ENCODE data around the gene ANKRD33B. TPM values are rescaled to one million over a fixed set of nuclear protein-coding genes. Genes with fewer than 3 reads are reported as not detected.

The ANKRD33B gene
- total RNA-seq, 1 donor from 2014 or later: 4.0 TPM

DNA sequence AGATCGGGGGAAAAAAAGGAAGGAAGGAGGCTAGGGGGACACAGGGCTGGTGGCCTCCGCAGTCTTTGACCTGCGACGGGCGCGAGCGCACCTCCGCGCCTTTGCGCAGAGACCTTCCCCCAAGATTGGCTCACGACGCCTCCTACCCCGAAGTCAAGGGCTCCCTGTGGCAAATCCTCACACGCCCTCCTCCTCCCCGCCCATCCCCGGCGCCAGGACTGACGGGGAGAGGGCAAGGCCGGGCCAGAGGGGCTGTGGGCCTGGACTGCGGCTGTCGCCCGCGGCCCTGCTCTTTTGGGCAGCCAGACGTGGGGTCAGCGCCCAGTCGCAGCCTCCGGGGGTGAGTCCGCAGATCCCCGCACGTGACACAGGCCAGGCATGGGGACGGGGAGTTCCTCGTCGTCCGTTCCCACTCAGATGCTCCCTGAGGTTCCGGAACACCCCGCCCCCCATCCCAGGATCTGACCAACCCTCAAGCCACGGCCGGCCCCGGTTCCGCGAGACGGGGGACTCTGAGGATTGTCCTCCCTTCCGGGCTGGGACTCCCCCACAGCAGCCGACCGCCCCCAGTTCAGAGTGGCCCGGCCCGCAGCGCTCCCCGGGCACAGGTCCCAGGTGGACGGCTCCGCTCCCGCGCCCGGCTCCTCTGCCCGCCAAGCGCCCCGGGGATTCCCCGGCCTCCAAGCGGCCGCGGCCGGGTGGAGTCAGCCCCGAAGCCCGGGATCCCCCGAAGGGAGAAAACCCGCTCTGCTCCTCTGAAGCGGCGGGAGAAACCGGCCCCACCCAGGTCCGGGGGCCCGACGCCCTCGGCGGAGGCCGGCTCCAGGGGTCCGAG lies 543 bp upstream of the ANKRD33B start:
- DNase-seq (ENCODE audit: low spot score): no peak
- TF ChIP-seq, protein P1, sequence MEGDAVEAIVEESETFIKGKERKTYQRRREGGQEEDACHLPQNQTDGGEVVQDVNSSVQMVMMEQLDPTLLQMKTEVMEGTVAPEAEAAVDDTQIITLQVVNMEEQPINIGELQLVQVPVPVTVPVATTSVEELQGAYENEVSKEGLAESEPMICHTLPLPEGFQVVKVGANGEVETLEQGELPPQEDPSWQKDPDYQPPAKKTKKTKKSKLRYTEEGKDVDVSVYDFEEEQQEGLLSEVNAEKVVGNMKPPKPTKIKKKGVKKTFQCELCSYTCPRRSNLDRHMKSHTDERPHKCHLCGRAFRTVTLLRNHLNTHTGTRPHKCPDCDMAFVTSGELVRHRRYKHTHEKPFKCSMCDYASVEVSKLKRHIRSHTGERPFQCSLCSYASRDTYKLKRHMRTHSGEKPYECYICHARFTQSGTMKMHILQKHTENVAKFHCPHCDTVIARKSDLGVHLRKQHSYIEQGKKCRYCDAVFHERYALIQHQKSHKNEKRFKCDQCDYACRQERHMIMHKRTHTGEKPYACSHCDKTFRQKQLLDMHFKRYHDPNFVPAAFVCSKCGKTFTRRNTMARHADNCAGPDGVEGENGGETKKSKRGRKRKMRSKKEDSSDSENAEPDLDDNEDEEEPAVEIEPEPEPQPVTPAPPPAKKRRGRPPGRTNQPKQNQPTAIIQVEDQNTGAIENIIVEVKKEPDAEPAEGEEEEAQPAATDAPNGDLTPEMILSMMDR (IDR thresholded peaks at IDR 0.05): no peak
- H3K36me3 Mint-ChIP-seq (ENCODE audit: low read depth): no peaks in the 10 kb centered on the region
- H3K4me3 Mint-ChIP-seq (ENCODE audit: unreplicated experiment): peak overlapping the region; percentile 65
- no peaks in the 10 kb centered on the region for H3K9me3 Mint-ChIP-seq (ENCODE audit: low read depth)
- H3K27ac Mint-ChIP-seq (ENCODE audit: unreplicated experiment): no peak overlapping the region
- H3K27me3 Mint-ChIP-seq (ENCODE audit: low read depth): no peaks in the 10 kb centered on the region
- peaks cover 27% of the 10 kb centered on the region for H3K4me1 Mint-ChIP-seq (ENCODE audit: low read depth)

DNA sequence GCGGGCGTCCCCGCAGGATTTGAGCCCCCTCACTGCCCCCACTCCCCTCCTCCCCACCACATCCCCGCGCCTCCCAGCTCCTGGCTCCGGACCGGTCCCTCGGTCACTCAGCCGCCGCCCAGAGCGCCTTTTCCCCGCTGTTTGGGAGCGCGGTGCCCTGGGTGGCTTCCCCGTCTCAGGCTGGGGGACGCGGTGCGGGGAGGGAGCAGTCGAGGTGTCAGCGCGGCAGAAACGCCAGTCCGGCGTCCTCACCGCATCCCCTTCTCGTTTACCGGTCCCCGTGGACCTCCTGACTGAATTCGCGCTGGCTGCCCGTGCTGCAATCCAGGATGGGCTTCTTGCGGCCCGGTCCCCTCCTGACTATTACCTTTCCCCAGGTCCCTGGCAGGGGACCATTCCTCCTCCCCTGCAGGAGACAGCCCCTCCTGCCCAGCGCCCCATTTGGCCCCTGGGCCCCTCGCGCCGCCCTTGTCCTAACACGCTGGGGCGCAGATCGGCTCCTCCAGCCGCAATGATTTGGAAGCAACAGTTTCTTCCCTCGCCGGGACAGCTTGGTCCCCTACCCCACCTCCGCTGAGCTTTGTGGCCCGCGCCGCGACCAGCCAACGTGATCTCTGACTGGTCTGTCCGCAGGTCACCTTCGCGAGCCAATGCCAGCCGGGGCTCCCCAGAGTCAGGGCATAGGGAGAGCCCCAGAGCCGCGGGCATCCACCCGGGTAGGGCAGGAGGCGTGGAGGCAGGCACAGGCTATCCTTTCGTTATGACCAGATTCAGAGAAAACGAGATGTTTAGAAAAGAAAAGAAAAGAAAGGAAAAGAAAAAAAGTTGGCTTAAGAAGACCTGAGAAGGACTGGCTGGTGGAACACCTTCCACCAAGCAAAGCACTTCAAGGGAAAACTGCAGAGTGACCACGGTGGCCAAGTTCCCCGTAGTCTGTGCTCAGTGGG lies 1.2 kb downstream of the ANKRD33B start:
- Mint-ChIP-seq H3K4me3 (ENCODE audit: unreplicated experiment) (peak overlapping the region; percentile 85), H3K4me1 (ENCODE audit: low read depth) (peaks cover 29% of the 10 kb centered on the region), H3K27ac (ENCODE audit: unreplicated experiment) (peak overlapping the region; percentile 54), H3K27me3 (ENCODE audit: low read depth) (no peaks in the 10 kb centered on the region), H3K36me3 (ENCODE audit: low read depth) (no peaks in the 10 kb centered on the region), H3K9me3 (ENCODE audit: low read depth) (no peaks in the 10 kb centered on the region)
- DNase-seq (ENCODE audit: low spot score): no peak
- TF ChIP-seq, protein P1 (IDR thresholded peaks at IDR 0.05): no peak

DNA sequence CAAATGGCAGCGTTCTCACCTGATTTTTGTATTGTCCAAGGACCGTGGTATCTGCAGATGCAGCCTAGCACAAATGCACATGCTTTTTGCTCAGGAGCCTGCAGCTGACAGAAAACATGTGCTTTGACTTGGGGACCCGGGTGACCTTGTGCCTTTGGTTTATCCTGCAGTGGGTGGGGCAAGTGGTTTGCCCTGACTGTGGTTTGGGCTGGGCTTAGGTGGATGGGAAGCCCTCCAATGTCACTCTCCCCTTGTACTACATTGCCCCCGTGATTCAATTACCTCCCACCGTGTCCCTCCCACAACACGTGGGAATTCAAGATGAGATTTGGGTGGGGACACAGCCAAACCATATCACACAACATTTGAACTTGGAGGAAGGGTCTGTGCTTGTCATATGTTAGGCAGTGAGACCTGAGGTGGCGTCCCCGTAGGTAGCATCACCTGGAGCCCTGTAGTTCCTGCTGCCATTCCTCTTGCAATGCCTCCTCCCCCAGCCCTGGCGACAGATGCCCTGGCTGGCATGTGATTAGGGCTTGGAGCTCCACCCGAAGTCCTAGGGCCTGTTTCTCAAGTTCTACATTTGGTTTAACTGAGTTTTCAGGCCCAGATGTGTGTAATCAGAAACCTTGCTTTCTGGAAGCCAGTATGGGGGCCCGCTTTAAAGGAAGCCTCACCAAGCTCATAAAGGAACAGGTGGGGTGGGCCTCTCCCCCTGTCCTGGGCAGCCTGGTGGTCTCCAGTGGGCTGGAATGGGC lies 2.1 kb downstream of the ANKRD33B start:
- no peaks in the 10 kb centered on the region for H3K27me3 Mint-ChIP-seq (ENCODE audit: low read depth)
- H3K9me3 Mint-ChIP-seq (ENCODE audit: low read depth): no peaks in the 10 kb centered on the region
- H3K36me3 Mint-ChIP-seq (ENCODE audit: low read depth): no peaks in the 10 kb centered on the region
- peak overlapping the region; percentile 85 for H3K4me3 Mint-ChIP-seq (ENCODE audit: unreplicated experiment)
- DNase-seq (ENCODE audit: low spot score): no peak
- H3K27ac Mint-ChIP-seq (ENCODE audit: unreplicated experiment): no peak overlapping the region
- TF ChIP-seq, protein P1 (IDR thresholded peaks at IDR 0.05): no peak
- peaks cover 29% of the 10 kb centered on the region for H3K4me1 Mint-ChIP-seq (ENCODE audit: low read depth)

DNA sequence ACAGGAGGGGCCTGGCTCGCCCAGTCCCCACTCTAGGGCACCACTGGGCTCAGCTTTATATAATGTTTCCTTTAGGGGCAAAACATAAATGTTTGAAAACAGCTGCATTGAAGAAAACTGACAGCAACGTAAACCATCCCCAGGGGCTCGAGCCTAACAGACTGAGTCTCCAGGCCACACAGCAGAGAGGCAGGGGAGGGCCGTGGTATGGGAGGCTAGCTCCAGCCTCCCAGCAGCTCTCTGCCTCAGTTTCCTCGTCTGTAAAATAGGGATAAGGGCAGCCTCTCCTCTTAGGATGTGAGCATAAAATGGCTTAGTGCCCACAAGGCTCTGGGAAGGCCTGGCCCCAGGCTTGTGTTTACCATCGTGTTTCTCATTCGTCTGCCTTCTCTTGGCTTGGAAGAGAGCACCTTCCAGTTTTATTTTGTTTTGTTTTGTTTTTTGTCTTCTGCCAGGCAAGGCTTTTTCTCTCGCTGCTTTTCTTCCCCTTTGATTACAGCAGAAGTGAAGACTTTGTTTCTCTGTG lies 2.7 kb downstream of the ANKRD33B start:
- no peaks in the 10 kb centered on the region for H3K36me3 Mint-ChIP-seq (ENCODE audit: low read depth)
- TF ChIP-seq, protein P1 (IDR thresholded peaks at IDR 0.05): no peak
- H3K9me3 Mint-ChIP-seq (ENCODE audit: low read depth): no peaks in the 10 kb centered on the region
- no peak overlapping the region for H3K4me3 Mint-ChIP-seq (ENCODE audit: unreplicated experiment)
- H3K27ac Mint-ChIP-seq (ENCODE audit: unreplicated experiment): no peak overlapping the region
- no peaks in the 10 kb centered on the region for H3K27me3 Mint-ChIP-seq (ENCODE audit: low read depth)
- DNase-seq (ENCODE audit: low spot score): no peak
- peaks cover 29% of the 10 kb centered on the region for H3K4me1 Mint-ChIP-seq (ENCODE audit: low read depth)

Data from chondrocyte (in vitro differentiated cells).